T-helper 1 cell treated with Interleukin-12 subunit alpha and Interleukin-12 subunit beta and Interleukin-4 antibody, amounts not matched to agents 30 μg/mL and 1 μg/mL, for 36 hours (primary cell): ENCODE measurements around the gene POLE4.

ENCODE experiments used
- H3K27ac Mint-ChIP-seq: one replicate; pipeline ENCODE4 v1.8.0; 2021; ENCODE audit warnings: mild to moderate bottlenecking, mixed read lengths
- H3K27me3 Mint-ChIP-seq: one replicate; pipeline ENCODE4 v1.8.0; 2021; ENCODE audit warnings: low read depth, mixed read lengths
- H3K36me3 Mint-ChIP-seq: one replicate; pipeline ENCODE4 v1.8.0; 2021; ENCODE audit warnings: low read depth, mixed read lengths
- H3K4me1 Mint-ChIP-seq: one replicate; pipeline ENCODE4 v1.8.0; 2021; ENCODE audit warnings: low read depth, mixed read lengths
- H3K4me3 Mint-ChIP-seq: one replicate; pipeline ENCODE4 v1.8.0; 2021; ENCODE audit warnings: mild to moderate bottlenecking, moderate library complexity, mixed read lengths
- H3K9me3 Mint-ChIP-seq: one replicate; pipeline ENCODE4 v1.8.0; 2021; ENCODE audit warnings: mixed read lengths

The POLE4 gene

GRCh38 chr2:74930811-74931486 lies 27.5 kb upstream of the POLE4 start:
- H3K27me3 Mint-ChIP-seq: peaks cover 3% of the 10 kb centered on the region
- H3K4me3 Mint-ChIP-seq: no peak overlapping the region
- peaks cover 4% of the 10 kb centered on the region for H3K9me3 Mint-ChIP-seq
- H3K27ac Mint-ChIP-seq: no peak overlapping the region
- no peaks in the 10 kb centered on the region for H3K4me1 Mint-ChIP-seq
- peaks cover 6% of the 10 kb centered on the region for H3K36me3 Mint-ChIP-seq

- H3K9me3 Mint-ChIP-seq: peaks cover 4% of the 10 kb centered on the region
- H3K27ac Mint-ChIP-seq: no peak overlapping the region
- H3K36me3 Mint-ChIP-seq: peaks cover 6% of the 10 kb centered on the region
- no peak overlapping the region for H3K4me3 Mint-ChIP-seq
- peaks cover 5% of the 10 kb centered on the region for H3K27me3 Mint-ChIP-seq
- H3K4me1 Mint-ChIP-seq: no peaks in the 10 kb centered on the region
Measured at GRCh38 chr2:74931940-74932339, 26.5 kb upstream of the POLE4 start.

DNA sequence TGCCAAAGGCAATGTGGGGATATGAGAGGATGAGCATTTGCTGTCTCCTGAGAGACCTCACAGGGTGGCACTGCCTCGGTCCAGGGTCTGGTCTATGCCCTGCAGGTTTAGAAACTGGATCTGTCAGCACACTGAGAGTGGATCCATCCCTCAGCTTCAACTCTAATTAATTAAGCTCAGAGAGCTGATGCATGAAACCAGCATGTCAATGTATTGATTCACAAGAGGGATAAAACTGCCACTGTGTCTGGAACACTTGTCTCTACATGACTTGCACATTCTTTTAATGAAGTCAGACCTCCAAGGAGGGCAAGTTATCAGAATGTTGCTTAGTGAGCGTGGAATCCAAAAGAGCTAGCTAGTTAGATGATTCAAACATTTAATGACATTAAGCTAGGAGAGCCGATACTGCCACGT lies 22.5 kb upstream of the POLE4 start:
- H3K27me3 Mint-ChIP-seq: peaks cover 12% of the 10 kb centered on the region
- H3K36me3 Mint-ChIP-seq: no peaks in the 10 kb centered on the region
- H3K4me3 Mint-ChIP-seq: no peak overlapping the region
- no peaks in the 10 kb centered on the region for H3K9me3 Mint-ChIP-seq
- no peaks in the 10 kb centered on the region for H3K4me1 Mint-ChIP-seq
- no peak overlapping the region for H3K27ac Mint-ChIP-seq

DNA sequence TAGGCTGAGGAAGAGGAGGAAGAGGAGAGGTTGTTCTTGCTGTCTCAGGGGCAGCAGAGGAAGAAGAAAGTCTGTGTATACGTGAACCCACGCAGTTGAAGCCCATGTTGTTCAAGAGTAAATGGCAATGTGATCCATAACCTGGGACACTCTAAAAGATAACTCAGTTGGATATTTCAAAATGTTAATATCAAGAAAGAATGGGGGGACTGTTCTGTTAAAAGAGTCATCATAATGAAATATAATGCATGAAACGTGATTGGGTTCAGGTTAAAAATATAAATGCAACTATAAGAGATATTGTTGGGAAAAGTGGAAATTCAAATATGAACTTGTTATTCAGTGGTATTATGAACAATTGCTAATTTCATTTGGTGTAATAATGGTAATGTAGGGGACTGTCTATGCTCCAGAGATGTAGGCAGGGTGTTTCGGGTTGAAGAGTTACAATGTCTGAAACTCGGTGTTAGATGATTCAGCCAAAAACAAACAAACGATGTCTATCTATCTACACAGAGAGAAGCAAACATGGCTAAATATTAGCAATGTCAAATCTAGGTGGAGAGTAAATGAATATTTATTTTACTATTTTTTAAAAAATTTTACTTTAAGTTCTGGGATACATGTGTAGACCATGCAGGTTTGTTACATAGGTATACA lies 21.1 kb upstream of the POLE4 start:
- no peak overlapping the region for H3K27ac Mint-ChIP-seq
- H3K4me3 Mint-ChIP-seq: no peak overlapping the region
- H3K27me3 Mint-ChIP-seq: peaks cover 12% of the 10 kb centered on the region
- H3K9me3 Mint-ChIP-seq: no peaks in the 10 kb centered on the region
- no peaks in the 10 kb centered on the region for H3K4me1 Mint-ChIP-seq
- H3K36me3 Mint-ChIP-seq: no peaks in the 10 kb centered on the region

GRCh38 chr2:74938264-74938663 lies 20.2 kb upstream of the POLE4 start:
- H3K4me3 Mint-ChIP-seq: no peak overlapping the region
- peaks cover 12% of the 10 kb centered on the region for H3K27me3 Mint-ChIP-seq
- H3K4me1 Mint-ChIP-seq: no peaks in the 10 kb centered on the region
- H3K9me3 Mint-ChIP-seq: no peaks in the 10 kb centered on the region
- peaks cover under 1% of the 10 kb centered on the region for H3K36me3 Mint-ChIP-seq
- no peak overlapping the region for H3K27ac Mint-ChIP-seq

DNA sequence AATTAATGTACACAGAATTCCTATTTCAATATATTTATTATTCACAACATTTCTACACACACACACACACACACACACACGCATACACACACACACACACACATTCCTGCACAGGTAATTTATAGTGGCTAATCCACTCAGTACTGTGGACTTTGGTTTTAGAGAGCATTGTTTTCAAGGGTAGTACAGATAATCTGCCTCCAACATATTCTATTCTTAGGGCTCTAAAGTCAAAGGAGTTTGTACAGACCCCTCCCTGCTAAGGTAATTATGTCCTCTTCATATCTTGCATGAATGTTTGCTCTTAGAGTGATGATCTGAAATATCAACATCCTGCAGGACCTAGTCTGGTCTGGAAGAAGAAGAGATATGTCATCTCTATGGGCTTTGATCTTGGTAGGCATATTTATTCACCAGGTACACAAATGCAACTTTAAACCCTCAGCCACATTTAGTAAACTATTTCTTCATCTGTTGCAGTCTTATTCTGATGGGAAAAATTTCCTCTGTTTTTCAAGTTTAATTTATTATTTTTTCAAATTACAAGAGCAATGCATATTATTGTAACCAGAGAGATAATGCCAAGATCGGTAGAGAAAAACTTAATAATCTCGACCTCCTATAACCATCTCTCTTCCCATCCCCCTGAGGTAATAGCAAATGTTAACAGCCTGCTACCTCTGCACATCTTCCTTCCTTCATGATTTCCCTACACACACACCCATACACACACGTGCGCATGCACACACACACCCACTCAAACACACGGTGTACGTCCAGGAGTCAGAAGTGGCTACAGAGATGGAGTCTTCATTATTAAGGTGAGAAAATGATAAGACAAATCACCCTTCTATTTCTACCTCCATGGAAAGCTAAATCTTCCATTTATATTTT lies 18.3 kb upstream of the POLE4 start:
- Mint-ChIP-seq H3K27ac (no peak overlapping the region), H3K27me3 (peaks cover 12% of the 10 kb centered on the region), H3K4me1 (peaks cover 3% of the 10 kb centered on the region), H3K36me3 (peaks cover 5% of the 10 kb centered on the region), H3K9me3 (no peaks in the 10 kb centered on the region), H3K4me3 (no peak overlapping the region)

- H3K27ac Mint-ChIP-seq: no peak overlapping the region
- H3K9me3 Mint-ChIP-seq: no peaks in the 10 kb centered on the region
- peaks cover 8% of the 10 kb centered on the region for H3K4me1 Mint-ChIP-seq
- H3K4me3 Mint-ChIP-seq: no peak overlapping the region
- peaks cover 5% of the 10 kb centered on the region for H3K36me3 Mint-ChIP-seq
- H3K27me3 Mint-ChIP-seq: peaks cover 12% of the 10 kb centered on the region
Measured at GRCh38 chr2:74941284-74941683, 17.2 kb upstream of the POLE4 start.

- Mint-ChIP-seq H3K4me3 (no peak overlapping the region), H3K9me3 (no peaks in the 10 kb centered on the region), H3K27me3 (peaks cover 8% of the 10 kb centered on the region), H3K27ac (no peak overlapping the region), H3K36me3 (peaks cover 5% of the 10 kb centered on the region), H3K4me1 (peaks cover 8% of the 10 kb centered on the region)
Measured at GRCh38 chr2:74942263-74942662, 16.2 kb upstream of the POLE4 start.

- no peak overlapping the region for H3K4me3 Mint-ChIP-seq
- H3K27me3 Mint-ChIP-seq: peaks cover under 1% of the 10 kb centered on the region
- peaks cover 8% of the 10 kb centered on the region for H3K36me3 Mint-ChIP-seq
- peaks cover 8% of the 10 kb centered on the region for H3K4me1 Mint-ChIP-seq
- H3K9me3 Mint-ChIP-seq: no peaks in the 10 kb centered on the region
- H3K27ac Mint-ChIP-seq: no peak overlapping the region
Measured at GRCh38 chr2:74944987-74945787, 13.3 kb upstream of the POLE4 start.

DNA sequence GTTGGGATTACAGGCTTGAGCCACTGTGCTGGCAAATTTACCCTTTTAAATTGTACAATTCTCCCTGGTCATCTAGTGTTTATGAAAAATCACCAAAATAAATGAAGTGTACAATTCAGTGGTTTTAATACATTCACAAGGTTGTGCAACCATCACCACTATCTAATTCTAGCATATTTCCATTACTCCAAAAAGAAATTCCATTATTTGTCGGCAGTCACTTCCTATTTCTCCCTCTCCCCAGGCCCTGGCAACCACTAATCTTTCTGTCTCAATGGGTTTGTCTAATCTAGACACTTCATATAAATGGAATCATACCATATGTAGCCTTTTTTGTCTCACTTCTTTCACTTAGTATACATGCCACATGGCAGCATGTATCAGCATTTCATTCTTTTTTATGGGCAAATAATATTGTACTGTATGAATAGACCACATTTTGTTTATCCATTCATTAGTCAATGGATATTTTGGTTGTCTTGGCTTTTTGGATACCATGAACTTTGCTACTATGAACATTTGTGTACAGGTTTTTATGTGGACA lies 12.6 kb upstream of the POLE4 start:
- no peak overlapping the region for H3K27ac Mint-ChIP-seq
- H3K4me3 Mint-ChIP-seq: no peak overlapping the region
- peaks cover 11% of the 10 kb centered on the region for H3K36me3 Mint-ChIP-seq
- H3K27me3 Mint-ChIP-seq: peaks cover 3% of the 10 kb centered on the region
- H3K9me3 Mint-ChIP-seq: no peaks in the 10 kb centered on the region
- H3K4me1 Mint-ChIP-seq: peaks cover 9% of the 10 kb centered on the region

DNA sequence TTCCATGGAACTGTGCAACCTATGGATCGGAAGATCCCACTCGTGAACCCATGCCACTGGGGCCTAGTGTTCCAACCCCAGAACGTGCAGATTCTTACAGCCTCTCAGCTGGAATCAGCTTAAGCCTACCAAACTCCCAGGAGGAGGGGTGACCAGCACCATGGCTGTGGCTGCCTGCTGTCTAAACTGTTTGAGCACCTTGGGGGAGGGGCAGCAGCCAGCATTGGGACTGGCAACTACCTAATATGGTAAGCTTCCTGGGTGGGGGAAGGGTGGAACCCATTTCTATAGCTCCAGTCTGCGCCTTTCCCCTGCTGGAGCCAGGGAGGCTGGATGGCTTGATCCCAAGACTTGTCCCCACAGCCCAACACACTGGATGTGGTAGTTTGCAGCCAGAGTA lies 10.7 kb upstream of the POLE4 start:
- peaks cover 3% of the 10 kb centered on the region for H3K27me3 Mint-ChIP-seq
- H3K9me3 Mint-ChIP-seq: no peaks in the 10 kb centered on the region
- H3K4me3 Mint-ChIP-seq: no peak overlapping the region
- peaks cover 9% of the 10 kb centered on the region for H3K4me1 Mint-ChIP-seq
- H3K27ac Mint-ChIP-seq: no peak overlapping the region
- H3K36me3 Mint-ChIP-seq: peaks cover 14% of the 10 kb centered on the region

DNA sequence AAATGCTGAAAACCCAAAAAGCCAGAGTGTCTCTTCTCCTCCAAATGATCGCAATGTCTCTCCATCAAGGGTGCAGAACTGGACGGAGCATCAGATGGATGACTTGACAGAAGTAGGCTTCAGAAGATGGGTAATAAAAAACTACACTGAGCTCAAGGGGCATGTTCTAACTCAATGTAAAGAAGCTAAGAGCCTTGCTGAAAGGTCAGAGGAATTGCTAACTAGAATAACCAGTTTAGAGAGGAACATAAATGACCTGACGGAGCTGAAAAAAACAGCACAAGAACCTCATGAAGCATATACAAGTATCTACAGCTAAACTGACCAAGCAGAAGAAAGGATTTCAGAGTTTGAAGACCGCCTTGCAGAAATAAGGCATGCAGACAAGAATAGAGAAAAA lies 9.7 kb upstream of the POLE4 start:
- Mint-ChIP-seq H3K9me3 (no peaks in the 10 kb centered on the region), H3K4me1 (peaks cover 9% of the 10 kb centered on the region), H3K27ac (no peak overlapping the region), H3K4me3 (no peak overlapping the region), H3K27me3 (peaks cover 3% of the 10 kb centered on the region), H3K36me3 (peaks cover 9% of the 10 kb centered on the region)

DNA sequence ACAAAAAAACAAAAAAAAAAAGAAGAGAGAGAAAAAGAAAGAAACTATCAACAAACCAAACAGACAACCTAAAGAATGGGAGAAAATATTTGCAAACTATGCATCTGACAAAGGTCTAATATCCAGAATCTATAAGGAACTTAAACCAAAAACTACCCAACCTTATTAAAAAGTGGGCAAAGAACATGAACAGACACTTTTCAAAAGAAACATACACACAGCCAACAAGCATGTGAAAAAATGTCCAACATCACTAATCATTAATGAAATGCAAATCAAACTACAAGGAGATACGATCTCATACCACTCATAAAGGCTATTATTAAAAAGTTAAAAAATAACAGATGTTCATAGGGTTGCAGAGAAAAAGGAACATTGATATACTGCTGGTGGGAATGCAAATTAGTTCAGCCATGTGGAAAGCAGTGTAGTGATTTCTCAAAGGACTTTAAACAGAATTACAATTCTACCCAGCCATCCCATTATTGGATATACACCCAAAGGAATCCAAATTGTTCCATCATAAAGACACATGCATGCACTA lies 7.2 kb upstream of the POLE4 start:
- H3K4me3 Mint-ChIP-seq: no peak overlapping the region
- H3K4me1 Mint-ChIP-seq: peaks cover 15% of the 10 kb centered on the region
- H3K27ac Mint-ChIP-seq: no peak overlapping the region
- peaks cover 23% of the 10 kb centered on the region for H3K36me3 Mint-ChIP-seq
- H3K9me3 Mint-ChIP-seq: no peaks in the 10 kb centered on the region
- peaks cover 3% of the 10 kb centered on the region for H3K27me3 Mint-ChIP-seq

GRCh38 chr2:74952575-74952974 lies 5.9 kb upstream of the POLE4 start:
- H3K4me3 Mint-ChIP-seq: no peak overlapping the region
- H3K36me3 Mint-ChIP-seq: peaks cover 23% of the 10 kb centered on the region
- peaks cover 3% of the 10 kb centered on the region for H3K27me3 Mint-ChIP-seq
- no peaks in the 10 kb centered on the region for H3K9me3 Mint-ChIP-seq
- H3K4me1 Mint-ChIP-seq: peaks cover 18% of the 10 kb centered on the region
- H3K27ac Mint-ChIP-seq: no peak overlapping the region
